C4-2B (cell line): ENCODE measurements around the gene GALNTL6.

Source experiments
- ZFX ChIP-seq: fragments of 450-650 bp; IDR thresholded peaks from 2 replicates; pipeline ENCODE4 v1.6.1; 2017
- TF ChIP-seq, protein P1 (sequence below): fragments of 450-650 bp; conservative IDR thresholded peaks from 2 replicates; pipeline ENCODE4 v1.5.1; 2017; ENCODE audit warnings: mild to moderate bottlenecking

DNA sequence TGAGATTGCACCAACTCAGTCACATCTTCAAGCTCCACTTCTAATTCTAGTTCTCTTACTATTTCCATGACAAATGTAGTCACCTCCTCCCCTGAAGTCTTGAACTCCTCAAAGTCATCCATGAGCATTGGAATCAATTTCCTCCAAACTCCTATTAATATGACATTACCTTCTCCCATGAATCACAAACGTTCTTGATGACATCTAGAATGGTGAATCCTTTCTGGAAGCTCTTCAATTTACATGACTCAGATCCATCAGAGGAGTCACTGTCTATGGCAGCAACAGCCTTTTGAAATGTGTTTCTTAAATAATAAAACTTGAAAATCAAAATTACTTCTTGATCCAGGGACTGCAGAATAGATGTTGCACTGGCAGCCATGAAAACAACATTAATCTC lies 34.5 kb downstream of the GALNTL6 start:
- TF ChIP-seq, protein P1, sequence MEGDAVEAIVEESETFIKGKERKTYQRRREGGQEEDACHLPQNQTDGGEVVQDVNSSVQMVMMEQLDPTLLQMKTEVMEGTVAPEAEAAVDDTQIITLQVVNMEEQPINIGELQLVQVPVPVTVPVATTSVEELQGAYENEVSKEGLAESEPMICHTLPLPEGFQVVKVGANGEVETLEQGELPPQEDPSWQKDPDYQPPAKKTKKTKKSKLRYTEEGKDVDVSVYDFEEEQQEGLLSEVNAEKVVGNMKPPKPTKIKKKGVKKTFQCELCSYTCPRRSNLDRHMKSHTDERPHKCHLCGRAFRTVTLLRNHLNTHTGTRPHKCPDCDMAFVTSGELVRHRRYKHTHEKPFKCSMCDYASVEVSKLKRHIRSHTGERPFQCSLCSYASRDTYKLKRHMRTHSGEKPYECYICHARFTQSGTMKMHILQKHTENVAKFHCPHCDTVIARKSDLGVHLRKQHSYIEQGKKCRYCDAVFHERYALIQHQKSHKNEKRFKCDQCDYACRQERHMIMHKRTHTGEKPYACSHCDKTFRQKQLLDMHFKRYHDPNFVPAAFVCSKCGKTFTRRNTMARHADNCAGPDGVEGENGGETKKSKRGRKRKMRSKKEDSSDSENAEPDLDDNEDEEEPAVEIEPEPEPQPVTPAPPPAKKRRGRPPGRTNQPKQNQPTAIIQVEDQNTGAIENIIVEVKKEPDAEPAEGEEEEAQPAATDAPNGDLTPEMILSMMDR, result no peak
- TF ChIP-seq ZFX, result no peak
